KMS-11 (cell line): Measurements from ENCODE around the gene NT5DC1.

ENCODE experiments used
- H2AFZ ChIP-seq: fragments of 200-600 bp; sonication (generic); 2 replicates; pipeline ENCODE4 v1.6.1; 2016; ENCODE audit warnings: antibody characterized with exemption, mixed run types, low read depth
- H3K27ac ChIP-seq: fragments of 200-600 bp; sonication (generic); 2 replicates; pipeline ENCODE4 v1.6.1; 2016; ENCODE audit warnings: mild to moderate bottlenecking, mixed run types
- H3K27me3 ChIP-seq: fragments of 200-600 bp; sonication (generic); 2 replicates; pipeline ENCODE4 v1.6.1; 2017; ENCODE audit warnings: mild to moderate bottlenecking, low read depth, mixed run types, moderate library complexity; ENCODE audit not compliant: insufficient read depth
- H3K36me3 ChIP-seq: fragments of 200-600 bp; sonication (generic); 2 replicates; pipeline ENCODE4 v1.6.1; 2017; ENCODE audit warnings: mild to moderate bottlenecking, mixed run types; ENCODE audit not compliant: insufficient read depth
- H3K4me1 ChIP-seq: fragments of 200-600 bp; sonication (generic); 2 replicates; pipeline ENCODE4 v1.6.1; 2016; ENCODE audit warnings: mild to moderate bottlenecking, low read depth, mixed run types; ENCODE audit not compliant: poor library complexity, severe bottlenecking
- H3K4me2 ChIP-seq: fragments of 200-600 bp; sonication (generic); 2 replicates; pipeline ENCODE4 v1.7.0; 2016; ENCODE audit warnings: mild to moderate bottlenecking, mixed run types
- H3K4me3 ChIP-seq: fragments of 200-600 bp; sonication (generic); IDR thresholded peaks from 2 replicates; pipeline ENCODE4 v1.6.1; 2017; ENCODE audit warnings: low read depth, low read length, mixed read lengths; ENCODE audit not compliant: insufficient read depth
- H3K79me2 ChIP-seq: fragments of 200-600 bp; sonication (generic); 2 replicates; pipeline ENCODE4 v1.6.1; 2016; ENCODE audit warnings: low read depth, mixed run types; ENCODE audit not compliant: insufficient read depth
- H3K9ac ChIP-seq: fragments of 200-600 bp; sonication (generic); 2 replicates; pipeline ENCODE4 v1.6.1; 2016; ENCODE audit warnings: mild to moderate bottlenecking, mixed run types
- H4K20me1 ChIP-seq: fragments of 200-600 bp; sonication (generic); 2 replicates; pipeline ENCODE4 v1.6.1; 2016; ENCODE audit warnings: mild to moderate bottlenecking, mixed run types; ENCODE audit not compliant: insufficient read depth
- CTCF ChIP-seq: fragments of 200-600 bp; sonication (generic); conservative IDR thresholded peaks from 2 replicates; pipeline ENCODE4 v1.6.1; 2017; ENCODE audit warnings: low read depth, mild to moderate bottlenecking, antibody characterized with exemption, low read length, moderate library complexity, mixed read lengths

NT5DC1 gene

DNA sequence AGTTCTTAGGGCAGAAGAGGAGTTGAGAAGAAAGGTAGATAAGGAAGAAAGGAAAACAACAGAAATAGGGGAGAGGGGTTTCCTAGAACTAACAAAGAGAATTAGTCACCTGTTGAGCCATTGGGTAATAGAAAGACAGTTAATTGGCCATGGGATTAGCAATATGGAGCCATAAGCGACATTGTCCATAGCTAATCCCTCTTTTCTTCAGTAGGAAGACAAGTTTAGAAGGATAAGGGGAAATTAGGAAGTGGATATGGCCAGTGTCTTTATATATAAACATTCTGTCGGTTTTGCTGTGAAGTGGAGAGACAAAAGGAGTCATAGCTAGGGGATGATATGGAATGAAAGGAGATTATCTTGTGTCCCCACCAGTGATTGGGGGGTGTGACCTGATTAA, 69.2 kb downstream of the NT5DC1 start:
- no peaks in the 10 kb centered on the region for H3K36me3 ChIP-seq

DNA sequence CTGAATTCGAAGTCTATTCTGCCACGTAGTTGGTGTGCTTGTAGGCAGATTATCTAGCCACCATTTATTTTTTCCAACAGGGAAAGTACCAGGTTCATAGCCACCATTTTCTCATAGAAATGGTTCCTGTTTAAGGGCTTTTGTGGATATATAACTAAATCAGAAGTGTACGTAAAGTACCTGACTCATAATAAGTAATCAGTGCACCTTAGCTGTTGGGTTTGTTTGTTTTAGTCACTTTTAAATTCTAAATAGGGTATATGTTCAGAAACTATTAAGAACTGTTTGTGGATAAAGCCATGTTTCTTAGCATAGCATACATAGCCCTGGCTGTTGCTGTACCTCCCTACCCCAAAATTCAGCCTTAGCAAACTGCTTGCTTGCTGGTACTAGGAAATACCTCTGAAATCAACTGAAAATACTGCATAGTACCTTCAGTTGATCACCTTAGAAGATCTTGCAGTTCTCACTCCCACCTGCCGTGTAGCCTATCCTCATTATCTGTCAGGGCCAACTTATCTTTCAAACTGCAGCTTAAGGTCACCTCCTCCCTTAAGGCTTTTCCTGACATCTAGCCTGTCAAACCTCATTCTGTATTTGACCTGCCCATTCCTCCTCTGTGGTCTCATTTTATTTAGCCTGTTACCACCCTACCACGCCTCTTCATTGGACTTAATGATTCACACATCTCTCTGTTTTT, 69.9 kb downstream of the NT5DC1 start:
- H3K4me3 ChIP-seq = no peak overlapping the region
- no peak overlapping the region for H3K9ac ChIP-seq
- no peaks in the 10 kb centered on the region for H4K20me1 ChIP-seq
- no peak overlapping the region for H2AFZ ChIP-seq
- H3K36me3 ChIP-seq = no peaks in the 10 kb centered on the region
- TF ChIP-seq CTCF = no peak
- no peaks in the 10 kb centered on the region for H3K4me1 ChIP-seq
- no peaks in the 10 kb centered on the region for H3K27me3 ChIP-seq
- H3K27ac ChIP-seq = no peak overlapping the region
- no peak overlapping the region for H3K4me2 ChIP-seq
- no peaks in the 10 kb centered on the region for H3K79me2 ChIP-seq

More for the DNA sequence above, 69.2 kb downstream of the NT5DC1 start:
- no peak overlapping the region for H3K4me2 ChIP-seq
- no peak overlapping the region for H3K4me3 ChIP-seq
- no peaks in the 10 kb centered on the region for H3K4me1 ChIP-seq
- H2AFZ ChIP-seq = no peak overlapping the region
- TF ChIP-seq CTCF = no peak
- no peak overlapping the region for H3K27ac ChIP-seq
- no peaks in the 10 kb centered on the region for H4K20me1 ChIP-seq
- no peak overlapping the region for H3K9ac ChIP-seq
- no peaks in the 10 kb centered on the region for H3K79me2 ChIP-seq
- no peaks in the 10 kb centered on the region for H3K27me3 ChIP-seq

- Histone ChIP-seq H2AFZ (no peak overlapping the region), H4K20me1 (no peaks in the 10 kb centered on the region), H3K4me2 (no peak overlapping the region), H3K79me2 (no peaks in the 10 kb centered on the region), H3K27me3 (no peaks in the 10 kb centered on the region), H3K27ac (no peak overlapping the region), H3K4me1 (no peaks in the 10 kb centered on the region), H3K36me3 (no peaks in the 10 kb centered on the region), H3K4me3 (no peak overlapping the region), H3K9ac (no peak overlapping the region)
- no peak for TF ChIP-seq CTCF
Observed at GRCh38 chr6:116173928-116174327, 73.3 kb downstream of the NT5DC1 start.

DNA sequence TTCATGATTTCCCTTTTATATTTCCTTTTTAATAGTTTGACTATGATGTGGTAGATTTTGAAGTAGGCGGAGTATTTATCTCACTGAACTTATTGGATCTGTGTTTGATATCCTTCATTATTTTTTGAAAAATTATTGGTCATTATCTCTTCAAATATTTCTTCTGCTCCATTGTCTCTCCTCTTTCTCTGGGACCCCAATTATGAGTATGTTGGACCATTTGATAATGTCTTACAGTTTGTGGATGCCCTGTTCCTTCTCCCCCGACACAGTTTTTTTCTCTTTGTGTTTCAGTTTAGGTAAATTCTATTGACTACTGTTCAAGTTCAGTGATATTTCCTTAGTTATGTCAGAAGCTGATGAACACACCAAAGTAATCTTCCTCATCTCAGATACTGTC, 74.7 kb downstream of the NT5DC1 start:
- Histone ChIP-seq H4K20me1 (no peaks in the 10 kb centered on the region), H3K36me3 (no peaks in the 10 kb centered on the region)

More for the DNA sequence above, 74.7 kb downstream of the NT5DC1 start:
- no peak overlapping the region for H2AFZ ChIP-seq
- no peaks in the 10 kb centered on the region for H3K4me1 ChIP-seq
- H3K27me3 ChIP-seq = no peaks in the 10 kb centered on the region
- H3K4me3 ChIP-seq = no peak overlapping the region
- H3K79me2 ChIP-seq = no peaks in the 10 kb centered on the region
- no peak overlapping the region for H3K27ac ChIP-seq
- no peak overlapping the region for H3K4me2 ChIP-seq
- TF ChIP-seq CTCF = no peak
- H3K9ac ChIP-seq = no peak overlapping the region
